HFFc6 (cell line): Measurements from ENCODE around the gene PERM1. TPM values are rescaled to one million over a fixed set of nuclear protein-coding genes. Genes with fewer than 3 reads are reported as not detected.
"Not testable (repeated sequence)": the region's sequence is repeated elsewhere in the genome, so short reads cannot be mapped to it uniquely, and the experiment has no call there.

Experiments
- DNase-seq: peaks from one replicate; pipeline ENCODE4 v3.0.0-alpha.2; 2018
- H3K27ac Mint-ChIP-seq: 2 replicates; pipeline ENCODE4 v1.8.0; 2020; ENCODE audit warnings: mild to moderate bottlenecking, mixed read lengths
- H3K27me3 Mint-ChIP-seq: 2 replicates; pipeline ENCODE4 v1.8.0; 2021; ENCODE audit warnings: mild to moderate bottlenecking, moderate library complexity, mixed read lengths; ENCODE audit not compliant: insufficient read depth
- H3K36me3 Mint-ChIP-seq: 2 replicates; pipeline ENCODE4 v1.8.0; 2021; ENCODE audit warnings: low read depth, mixed read lengths
- H3K4me1 Mint-ChIP-seq: 2 replicates; pipeline ENCODE4 v1.8.0; 2020; ENCODE audit warnings: low read depth, mixed read lengths
- H3K4me3 Mint-ChIP-seq: 2 replicates; pipeline ENCODE4 v1.8.0; 2020; ENCODE audit warnings: mild to moderate bottlenecking, moderate library complexity, mixed read lengths
- H3K9me3 Mint-ChIP-seq: 2 replicates; pipeline ENCODE4 v1.8.0; 2020; ENCODE audit warnings: mild to moderate bottlenecking, mixed read lengths
- total RNA-seq, 6 experiments: library from RNA; stranded (reverse); fragmentation: NEBNext Ultra II Directional; extraction: Animal tissue kit (Norgen Biotek cat#: 25700); gene quantifications; 2 replicates in 1 of 6; 3 replicates in 5 of 6; pipeline ENCODE4 v1.2.3, GENCODE V29; 2021
- TF ChIP-seq, protein P1 (sequence below): fragments of 200-600 bp; sonication (generic); IDR thresholded peaks from 2 replicates; pipeline ENCODE4 v1.5.0; 2021; ENCODE audit warnings: antibody characterized with exemption, mild to moderate bottlenecking

Gene PERM1
- total RNA-seq, 6 experiments from 2014 or later, result 0.17 to 0.18 TPM; not detected in 4

DNA sequence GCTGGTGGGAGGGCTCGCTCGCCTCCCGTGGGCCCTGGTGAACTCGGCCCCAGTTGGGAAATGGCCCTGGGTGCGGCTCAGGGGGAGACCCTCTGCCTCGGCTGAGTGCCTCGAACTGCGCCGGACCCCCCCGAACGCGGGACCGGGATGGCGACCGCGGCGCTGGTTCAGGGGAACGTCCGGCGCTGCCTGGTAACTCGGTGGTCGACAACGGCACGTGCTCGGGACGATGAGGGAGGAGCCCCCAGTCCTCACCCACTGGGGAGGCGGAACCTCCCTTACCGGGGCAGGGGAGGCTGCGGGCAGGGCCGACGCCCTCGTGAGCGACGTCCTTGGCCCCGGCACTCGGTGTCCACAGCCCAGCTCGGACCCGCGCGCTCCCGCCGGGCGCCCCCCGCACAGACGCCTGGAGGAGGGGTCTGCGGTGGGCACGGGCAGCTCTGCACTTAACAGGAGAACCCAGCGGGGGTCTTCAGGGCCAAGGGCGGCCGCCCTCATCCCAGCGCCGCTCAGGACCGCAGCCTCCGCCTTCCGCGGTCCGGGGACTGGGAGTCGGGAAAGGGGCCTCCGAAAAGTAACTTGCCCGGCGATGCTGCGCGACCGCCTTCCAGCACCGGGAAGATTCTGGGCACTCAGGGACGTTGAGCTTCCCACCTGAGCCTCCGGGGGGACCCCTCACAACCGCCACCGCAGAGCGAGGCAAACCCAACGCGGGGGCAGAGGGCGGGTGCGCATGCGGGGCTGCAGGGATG lies 16.3 kb upstream of the PERM1 start:
- no peak overlapping the region for H3K27ac Mint-ChIP-seq

DNA sequence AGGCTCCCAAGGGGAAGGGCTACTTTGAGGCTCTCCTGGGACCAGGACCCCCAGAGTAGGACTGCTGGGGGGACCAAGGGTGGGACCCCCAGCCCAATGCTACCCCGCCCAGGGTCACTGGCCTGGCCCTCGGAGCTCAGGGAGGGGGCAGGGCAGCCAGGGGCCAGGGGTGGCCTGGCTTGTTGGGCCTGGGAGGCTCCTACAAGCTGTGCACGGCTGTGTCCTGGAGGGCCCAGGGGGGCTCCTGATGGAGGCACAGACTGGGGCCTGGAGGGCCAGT lies 15.8 kb upstream of the PERM1 start:
- Mint-ChIP-seq H3K27ac (no peak overlapping the region), H3K36me3 (peaks cover 4% of the 10 kb centered on the region), H3K9me3 (peaks cover 6% of the 10 kb centered on the region), H3K27me3 (peaks cover 11% of the 10 kb centered on the region), H3K4me1 (peaks cover 11% of the 10 kb centered on the region), H3K4me3 (no peak overlapping the region)
- no peak for DNase-seq
- TF ChIP-seq, protein P1, sequence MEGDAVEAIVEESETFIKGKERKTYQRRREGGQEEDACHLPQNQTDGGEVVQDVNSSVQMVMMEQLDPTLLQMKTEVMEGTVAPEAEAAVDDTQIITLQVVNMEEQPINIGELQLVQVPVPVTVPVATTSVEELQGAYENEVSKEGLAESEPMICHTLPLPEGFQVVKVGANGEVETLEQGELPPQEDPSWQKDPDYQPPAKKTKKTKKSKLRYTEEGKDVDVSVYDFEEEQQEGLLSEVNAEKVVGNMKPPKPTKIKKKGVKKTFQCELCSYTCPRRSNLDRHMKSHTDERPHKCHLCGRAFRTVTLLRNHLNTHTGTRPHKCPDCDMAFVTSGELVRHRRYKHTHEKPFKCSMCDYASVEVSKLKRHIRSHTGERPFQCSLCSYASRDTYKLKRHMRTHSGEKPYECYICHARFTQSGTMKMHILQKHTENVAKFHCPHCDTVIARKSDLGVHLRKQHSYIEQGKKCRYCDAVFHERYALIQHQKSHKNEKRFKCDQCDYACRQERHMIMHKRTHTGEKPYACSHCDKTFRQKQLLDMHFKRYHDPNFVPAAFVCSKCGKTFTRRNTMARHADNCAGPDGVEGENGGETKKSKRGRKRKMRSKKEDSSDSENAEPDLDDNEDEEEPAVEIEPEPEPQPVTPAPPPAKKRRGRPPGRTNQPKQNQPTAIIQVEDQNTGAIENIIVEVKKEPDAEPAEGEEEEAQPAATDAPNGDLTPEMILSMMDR, result no peak

More for the DNA sequence above, 16.3 kb upstream of the PERM1 start:
- Mint-ChIP-seq H3K27me3 (peaks cover 11% of the 10 kb centered on the region), H3K36me3 (no peaks in the 10 kb centered on the region), H3K4me3 (no peak overlapping the region), H3K4me1 (peaks cover 11% of the 10 kb centered on the region), H3K9me3 (peaks cover 1% of the 10 kb centered on the region; the same call in 1 of the 2 replicates)
- no peak for DNase-seq
- TF ChIP-seq, protein P1, result no peak

DNA sequence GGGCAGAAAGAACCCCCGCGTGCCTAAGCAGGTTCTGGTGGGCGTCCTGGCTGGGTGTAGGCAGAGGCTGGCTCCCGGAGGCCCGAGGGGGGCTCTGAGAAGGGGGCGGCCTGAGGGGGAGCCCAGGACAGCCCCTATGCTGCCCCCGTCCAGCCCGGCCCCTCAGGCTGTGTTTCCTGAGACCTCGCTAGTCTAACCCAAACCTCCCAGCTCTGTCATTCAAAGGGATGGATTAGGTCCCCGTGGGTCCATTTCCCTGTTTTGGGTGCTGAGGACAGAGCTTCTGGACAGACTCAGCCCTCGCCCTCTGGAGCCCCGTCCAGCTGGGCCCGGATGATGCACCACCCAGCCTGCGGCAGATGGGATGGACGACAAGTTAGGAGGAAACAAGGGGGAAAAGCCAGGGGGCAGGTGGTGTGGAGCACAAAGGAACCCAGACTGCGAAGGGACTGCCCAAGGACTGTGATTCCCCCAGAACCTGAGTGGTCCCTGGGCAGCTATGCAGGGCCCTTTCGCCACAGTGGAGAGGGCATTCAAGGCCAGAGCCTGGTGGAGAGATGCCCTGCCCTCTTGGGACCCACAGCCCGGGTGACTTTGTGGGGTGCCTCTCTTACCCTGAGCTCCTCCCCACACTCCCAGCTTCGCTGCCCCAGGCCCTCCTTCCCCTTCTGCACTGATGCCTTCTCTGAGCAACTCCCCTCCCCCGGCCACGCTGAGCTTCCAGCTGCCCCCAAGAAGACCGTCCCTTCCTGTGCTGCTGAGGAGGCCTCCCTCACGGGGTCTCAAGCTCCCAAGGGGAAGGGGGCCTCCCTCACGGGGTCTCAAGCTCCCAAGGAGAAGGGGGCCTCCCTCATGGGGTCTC lies 15.2 kb upstream of the PERM1 start:
- Mint-ChIP-seq H3K4me3 (no peak overlapping the region), H3K27ac (no peak overlapping the region), H3K27me3 (peaks cover 13% of the 10 kb centered on the region)

DNA sequence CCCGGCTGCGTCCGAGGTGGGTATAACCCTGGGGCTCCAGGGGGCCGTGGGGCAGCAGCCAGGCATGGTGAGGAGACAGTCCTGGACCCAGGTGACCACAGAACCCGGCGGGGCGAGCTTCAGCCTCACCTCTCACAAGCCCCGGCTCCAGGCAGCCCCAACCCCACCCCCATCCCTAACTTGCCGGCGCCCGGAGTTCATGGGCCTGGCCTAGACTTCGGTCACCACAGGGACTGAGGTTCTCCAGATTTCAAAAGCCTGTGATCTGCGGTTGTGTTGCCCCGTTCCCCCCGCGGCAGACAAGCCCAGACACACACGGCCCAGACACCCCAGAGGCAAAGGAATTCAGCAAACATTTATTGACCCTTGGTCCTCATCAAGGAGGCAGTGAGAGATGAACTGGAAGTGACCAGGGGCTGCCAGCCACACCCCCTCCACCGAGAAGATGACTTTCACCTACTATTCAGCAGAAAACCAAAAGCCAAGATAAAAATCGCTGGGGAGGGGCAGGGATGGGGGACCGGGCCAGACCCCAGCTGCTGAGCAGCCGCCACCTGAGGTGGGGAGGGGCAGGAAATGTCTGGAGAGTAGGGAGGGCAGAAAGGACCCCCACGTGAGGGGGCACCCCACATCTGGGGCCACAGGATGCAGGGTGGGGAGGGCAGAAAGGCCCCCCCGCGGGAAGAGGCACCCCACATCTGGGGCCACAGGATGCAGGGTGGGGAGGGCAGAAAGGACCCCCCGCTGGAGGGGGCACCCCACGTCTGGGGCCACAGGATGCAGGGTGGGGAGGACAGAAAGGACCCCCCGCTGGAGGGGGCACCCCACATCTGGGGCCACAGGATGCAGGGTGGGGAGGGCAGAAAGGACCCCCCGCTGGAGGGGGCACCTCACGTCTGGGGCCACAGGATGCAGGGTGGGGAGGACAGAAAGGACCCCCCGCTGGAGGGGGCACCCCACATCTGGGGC lies 14.1 kb upstream of the PERM1 start:
- Mint-ChIP-seq H3K4me1 (peaks cover 10% of the 10 kb centered on the region), H3K27me3 (peaks cover 22% of the 10 kb centered on the region), H3K9me3 (peaks cover 23% of the 10 kb centered on the region), H3K36me3 (peaks cover 15% of the 10 kb centered on the region), H3K4me3 (no peak overlapping the region), H3K27ac (no peak overlapping the region; the same call in 1 of the 2 replicates)
- no peak for DNase-seq
- TF ChIP-seq, protein P1, result no peak

More for the DNA sequence above, 15.2 kb upstream of the PERM1 start:
- Mint-ChIP-seq H3K4me1 (peaks cover 11% of the 10 kb centered on the region), H3K36me3 (peaks cover 10% of the 10 kb centered on the region), H3K9me3 (peaks cover 12% of the 10 kb centered on the region)
- TF ChIP-seq, protein P1, result no peak
- no peak for DNase-seq

DNA sequence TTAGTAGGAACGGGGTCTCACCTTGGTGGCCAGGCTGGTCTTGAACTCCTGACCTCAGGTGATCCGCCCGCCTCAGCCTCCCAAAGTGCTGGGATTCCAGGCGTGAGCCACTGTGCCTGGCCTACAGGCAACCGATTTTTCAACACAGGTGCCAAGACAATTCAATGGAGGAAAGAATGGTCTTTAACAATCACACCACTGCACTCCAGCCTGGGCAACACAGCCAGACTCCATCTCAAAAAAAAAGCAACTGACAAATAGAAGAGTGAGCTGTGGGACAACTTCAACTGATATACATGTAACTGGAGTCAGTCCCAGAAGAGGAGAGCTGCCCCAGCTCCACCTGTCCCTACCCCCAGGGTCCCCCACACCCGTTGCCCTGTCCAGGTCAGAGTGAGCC lies 12.7 kb upstream of the PERM1 start:
- Mint-ChIP-seq H3K9me3 (peaks cover 24% of the 10 kb centered on the region), H3K27me3 (peaks cover 22% of the 10 kb centered on the region), H3K36me3 (peaks cover 15% of the 10 kb centered on the region)
- not testable (repeated sequence) for H3K27ac Mint-ChIP-seq, H3K4me3 Mint-ChIP-seq, DNase-seq, H3K4me1 Mint-ChIP-seq
